ENCODE results near the gene RPRML. TPM values are rescaled to one million over a fixed set of nuclear protein-coding genes. Genes with fewer than 3 reads are reported as not detected.

Gene RPRML
- total and polyA plus RNA-seq, 4 donors, result 0.06 TPM; not detected in 3

GRCh38 chr17:46943218-46943500 lies 35.9 kb downstream of the RPRML start:
- Histone ChIP-seq H3K27me3 (ENCODE audit: control insufficient read depth in 4 of 4, insufficient read depth in 4 of 4, low read length in 3 of 4) (no peaks in the 10 kb centered on the region), H3K4me3 (ENCODE audit: low read depth in 1 of 3, low read length in 3 of 3) (no peak overlapping the region), H3K9ac (ENCODE audit: low read depth in 1 of 2, low read length in 2 of 2) (no peak overlapping the region), H3K9me3 (ENCODE audit: control insufficient read depth in 4 of 4, low read length in 3 of 4) (no peaks in the 10 kb centered on the region), H3K27ac (ENCODE audit: low read depth in 1 of 2, low read length in 2 of 2) (no peak overlapping the region), H3K36me3 (ENCODE audit: control insufficient read depth in 4 of 4, insufficient read depth in 3 of 4, low read depth in 1 of 4, low read length in 3 of 4) (peaks cover 4 to 21% (median 17%) of the 10 kb centered on the region in 4 donors), H3K4me1 (ENCODE audit: control insufficient read depth in 4 of 4, insufficient read depth in 4 of 4, low read length in 3 of 4) (peaks cover 7 to 12% (median 8%) of the 10 kb centered on the region in 4 donors)
- WGBS, result 73% methylated on average over 2 of the region's 2 CpGs
- TF ChIP-seq YY1 (IDR thresholded peaks at IDR 0.05), result no peak
- no peak for TF ChIP-seq EGR1 (IDR thresholded peaks at IDR 0.05; ENCODE audit: low read depth in 2 of 2)
- TF ChIP-seq ATF3 (IDR thresholded peaks at IDR 0.05), result no peak
- no peak for TF ChIP-seq JUND (IDR thresholded peaks at IDR 0.05)
- TF ChIP-seq, protein P1, sequence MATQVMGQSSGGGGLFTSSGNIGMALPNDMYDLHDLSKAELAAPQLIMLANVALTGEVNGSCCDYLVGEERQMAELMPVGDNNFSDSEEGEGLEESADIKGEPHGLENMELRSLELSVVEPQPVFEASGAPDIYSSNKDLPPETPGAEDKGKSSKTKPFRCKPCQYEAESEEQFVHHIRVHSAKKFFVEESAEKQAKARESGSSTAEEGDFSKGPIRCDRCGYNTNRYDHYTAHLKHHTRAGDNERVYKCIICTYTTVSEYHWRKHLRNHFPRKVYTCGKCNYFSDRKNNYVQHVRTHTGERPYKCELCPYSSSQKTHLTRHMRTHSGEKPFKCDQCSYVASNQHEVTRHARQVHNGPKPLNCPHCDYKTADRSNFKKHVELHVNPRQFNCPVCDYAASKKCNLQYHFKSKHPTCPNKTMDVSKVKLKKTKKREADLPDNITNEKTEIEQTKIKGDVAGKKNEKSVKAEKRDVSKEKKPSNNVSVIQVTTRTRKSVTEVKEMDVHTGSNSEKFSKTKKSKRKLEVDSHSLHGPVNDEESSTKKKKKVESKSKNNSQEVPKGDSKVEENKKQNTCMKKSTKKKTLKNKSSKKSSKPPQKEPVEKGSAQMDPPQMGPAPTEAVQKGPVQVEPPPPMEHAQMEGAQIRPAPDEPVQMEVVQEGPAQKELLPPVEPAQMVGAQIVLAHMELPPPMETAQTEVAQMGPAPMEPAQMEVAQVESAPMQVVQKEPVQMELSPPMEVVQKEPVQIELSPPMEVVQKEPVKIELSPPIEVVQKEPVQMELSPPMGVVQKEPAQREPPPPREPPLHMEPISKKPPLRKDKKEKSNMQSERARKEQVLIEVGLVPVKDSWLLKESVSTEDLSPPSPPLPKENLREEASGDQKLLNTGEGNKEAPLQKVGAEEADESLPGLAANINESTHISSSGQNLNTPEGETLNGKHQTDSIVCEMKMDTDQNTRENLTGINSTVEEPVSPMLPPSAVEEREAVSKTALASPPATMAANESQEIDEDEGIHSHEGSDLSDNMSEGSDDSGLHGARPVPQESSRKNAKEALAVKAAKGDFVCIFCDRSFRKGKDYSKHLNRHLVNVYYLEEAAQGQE (IDR thresholded peaks at IDR 0.05), result no peak
- TF ChIP-seq NR2F2 (IDR thresholded peaks at IDR 0.05), result no peak
- no peak for TF ChIP-seq FOXA1 (IDR thresholded peaks at IDR 0.05)
- TF ChIP-seq, protein P2, sequence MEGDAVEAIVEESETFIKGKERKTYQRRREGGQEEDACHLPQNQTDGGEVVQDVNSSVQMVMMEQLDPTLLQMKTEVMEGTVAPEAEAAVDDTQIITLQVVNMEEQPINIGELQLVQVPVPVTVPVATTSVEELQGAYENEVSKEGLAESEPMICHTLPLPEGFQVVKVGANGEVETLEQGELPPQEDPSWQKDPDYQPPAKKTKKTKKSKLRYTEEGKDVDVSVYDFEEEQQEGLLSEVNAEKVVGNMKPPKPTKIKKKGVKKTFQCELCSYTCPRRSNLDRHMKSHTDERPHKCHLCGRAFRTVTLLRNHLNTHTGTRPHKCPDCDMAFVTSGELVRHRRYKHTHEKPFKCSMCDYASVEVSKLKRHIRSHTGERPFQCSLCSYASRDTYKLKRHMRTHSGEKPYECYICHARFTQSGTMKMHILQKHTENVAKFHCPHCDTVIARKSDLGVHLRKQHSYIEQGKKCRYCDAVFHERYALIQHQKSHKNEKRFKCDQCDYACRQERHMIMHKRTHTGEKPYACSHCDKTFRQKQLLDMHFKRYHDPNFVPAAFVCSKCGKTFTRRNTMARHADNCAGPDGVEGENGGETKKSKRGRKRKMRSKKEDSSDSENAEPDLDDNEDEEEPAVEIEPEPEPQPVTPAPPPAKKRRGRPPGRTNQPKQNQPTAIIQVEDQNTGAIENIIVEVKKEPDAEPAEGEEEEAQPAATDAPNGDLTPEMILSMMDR (IDR thresholded peaks at IDR 0.05; ENCODE audit: low read depth, low read length, missing input control), result no peak
- TF ChIP-seq HNF4G (IDR thresholded peaks at IDR 0.05), result no peak
- no peak for TF ChIP-seq TAF1 (conservative IDR thresholded peaks at IDR 0.05)
- no peak for TF ChIP-seq GABPA (IDR thresholded peaks at IDR 0.05 in 1 of 2, conservative IDR thresholded peaks at IDR 0.05 in 1 of 2)
- no peak for TF ChIP-seq HNF4A (conservative IDR thresholded peaks at IDR 0.05)
- no peak for DNase-seq (ENCODE audit: low spot score)

- Histone ChIP-seq H3K4me1 (ENCODE audit: control insufficient read depth in 4 of 4, insufficient read depth in 4 of 4, low read length in 3 of 4) (peaks cover 7 to 12% (median 8%) of the 10 kb centered on the region in 4 donors), H3K36me3 (ENCODE audit: control insufficient read depth in 4 of 4, insufficient read depth in 3 of 4, low read depth in 1 of 4, low read length in 3 of 4) (peaks cover 4 to 25% (median 20%) of the 10 kb centered on the region in 4 donors), H3K27ac (ENCODE audit: low read depth in 1 of 2, low read length in 2 of 2) (no peak overlapping the region), H3K9me3 (ENCODE audit: control insufficient read depth in 4 of 4, low read length in 3 of 4) (no peaks in the 10 kb centered on the region), H3K9ac (ENCODE audit: low read depth in 1 of 2, low read length in 2 of 2) (no peak overlapping the region), H3K4me3 (ENCODE audit: low read depth in 1 of 3, low read length in 3 of 3) (no peak overlapping the region), H3K27me3 (ENCODE audit: control insufficient read depth in 4 of 4, insufficient read depth in 4 of 4, low read length in 3 of 4) (no peaks in the 10 kb centered on the region)
- 72% methylated on average over 10 of the region's 10 CpGs for WGBS
- TF ChIP-seq, protein P3, sequence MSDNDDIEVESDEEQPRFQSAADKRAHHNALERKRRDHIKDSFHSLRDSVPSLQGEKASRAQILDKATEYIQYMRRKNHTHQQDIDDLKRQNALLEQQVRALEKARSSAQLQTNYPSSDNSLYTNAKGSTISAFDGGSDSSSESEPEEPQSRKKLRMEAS (IDR thresholded peaks at IDR 0.05), result no peak
- TF ChIP-seq RAD21 (IDR thresholded peaks at IDR 0.05), result peak; percentile 92 to 93
- TF ChIP-seq TAF1 (conservative IDR thresholded peaks at IDR 0.05), result no peak
- peak; percentile 27 to 36 for TF ChIP-seq HNF4A (conservative IDR thresholded peaks at IDR 0.05)
- TF ChIP-seq, protein P2 (IDR thresholded peaks at IDR 0.05; ENCODE audit: low read depth, low read length, missing input control), result peak; percentile 86
- TF ChIP-seq SP1 (IDR thresholded peaks at IDR 0.05), result no peak
- no peak for TF ChIP-seq HNF4G (IDR thresholded peaks at IDR 0.05)
- TF ChIP-seq GABPA (IDR thresholded peaks at IDR 0.05 in 1 of 2, conservative IDR thresholded peaks at IDR 0.05 in 1 of 2), result no peak
- no peak for TF ChIP-seq ZBTB33 (IDR thresholded peaks at IDR 0.05)
- peak; percentile 68 for DNase-seq (ENCODE audit: low spot score)
Measured at GRCh38 chr17:46942441-46943217, 36.4 kb downstream of the RPRML start.

All from liver (tissue), 9 donors.